HG02588 (cell line): ENCODE results near the gene HNF1A.
"Not testable (repeated sequence)": the region's sequence is repeated elsewhere in the genome, so short reads cannot be mapped to it uniquely, and the experiment has no call there.

Experiments used
- ATAC-seq: cut with Tn5 transposase; IDR thresholded peaks from one replicate; pipeline ENCODE4 v1.9.1; 2021; ENCODE audit warnings: mild to moderate bottlenecking, moderate library complexity; ENCODE audit not compliant: unreplicated experiment

HNF1A gene

DNA sequence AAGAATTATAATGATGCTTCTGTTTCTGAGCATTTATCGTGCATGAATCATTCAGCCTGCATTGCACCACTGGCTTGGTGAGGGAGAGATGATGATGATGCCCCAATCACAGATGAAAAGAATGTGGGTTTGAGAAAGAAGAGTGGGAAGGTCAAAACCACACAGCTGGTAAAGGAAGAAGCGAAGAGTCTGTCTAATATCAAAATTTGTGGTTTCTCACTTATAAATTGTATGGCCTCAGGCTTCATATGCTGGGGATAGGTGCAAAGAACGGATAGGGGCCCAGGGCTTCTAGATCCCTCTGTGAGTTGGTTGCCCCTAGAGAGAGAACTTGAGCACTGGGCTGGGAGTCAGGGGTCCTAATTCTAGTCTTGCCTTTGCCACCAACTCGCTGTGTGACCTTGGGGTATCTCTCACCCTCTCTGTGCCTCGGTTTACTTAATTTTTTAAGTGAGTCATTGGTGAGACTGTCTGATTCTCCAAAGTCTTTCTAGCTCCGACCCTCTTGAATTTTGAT lies 58.5 kb downstream of the HNF1A start:
- ATAC-seq: no peak

- peak; percentile 75 for ATAC-seq
Observed at GRCh38 chr12:121038861-121039668, 60.7 kb downstream of the HNF1A start, which contains the start of gene OASL. Gene OASL (minus strand): TSS chr12:121039246. CDS start chr12:121038971, 275 bp downstream.

DNA sequence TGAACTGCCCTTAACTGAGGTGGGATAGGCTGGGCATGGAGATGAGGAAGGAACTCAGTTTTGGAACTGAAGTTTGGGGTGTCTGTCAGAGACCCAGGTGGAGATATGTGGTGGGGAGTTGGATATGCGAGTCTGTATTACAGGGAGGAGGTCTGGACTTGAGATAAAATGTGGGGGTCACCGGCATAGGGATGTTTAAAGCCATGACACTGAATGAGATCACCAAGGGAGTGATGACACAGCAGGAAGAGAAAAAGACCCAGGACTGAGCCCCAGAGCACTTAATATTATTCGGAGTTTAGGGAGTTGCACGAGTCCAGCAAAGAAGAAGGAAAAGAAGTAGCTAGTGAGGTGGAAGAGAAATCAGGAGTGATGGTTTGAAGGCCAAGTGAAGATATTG lies 64.7 kb downstream of the HNF1A start:
- ATAC-seq: no peak

DNA sequence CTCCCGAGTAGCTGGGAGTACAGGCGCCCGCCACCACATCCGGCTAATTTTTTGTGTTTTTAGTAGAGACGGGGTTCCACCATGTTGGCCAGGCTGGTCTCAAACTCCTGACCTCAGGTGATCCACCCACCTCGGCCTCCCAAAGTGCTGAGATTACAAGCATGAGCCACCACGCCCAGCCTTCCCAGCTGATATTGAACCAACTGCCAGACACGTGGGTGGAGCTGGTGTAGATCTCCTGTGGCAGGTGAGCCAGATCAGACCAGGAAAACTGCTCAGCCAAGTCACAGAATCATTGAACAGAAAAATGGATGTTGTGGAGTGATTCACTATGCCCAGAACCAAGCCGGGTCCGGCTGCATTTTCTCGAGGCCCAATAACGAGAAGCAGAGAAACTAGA lies 69.1 kb downstream of the HNF1A start:
- ATAC-seq: not testable (repeated sequence)

DNA sequence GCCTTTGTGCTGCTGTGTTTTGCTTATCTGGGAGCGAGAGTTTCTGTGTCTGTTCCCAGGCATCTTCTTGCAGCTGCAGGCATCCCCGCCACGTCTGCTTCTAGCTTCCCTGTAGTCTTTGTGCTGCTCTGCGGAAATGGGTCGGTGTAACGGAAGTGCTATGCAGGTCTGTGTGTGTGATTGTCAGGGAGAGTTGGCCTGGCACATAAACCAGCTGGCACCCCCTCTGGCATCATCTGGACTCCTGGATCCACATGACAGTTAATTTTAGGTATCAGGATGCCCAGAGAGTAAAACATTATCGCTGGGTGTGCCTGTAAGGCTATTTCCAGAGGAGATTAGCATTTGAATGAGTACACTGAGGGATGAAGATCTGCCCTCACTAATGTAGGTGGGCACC lies 70.1 kb downstream of the HNF1A start:
- no peak for ATAC-seq

GRCh38 chr12:121050725-121051124 lies 72.4 kb downstream of the HNF1A start:
- no peak for ATAC-seq
